ENCODE data around the gene VSTM2L. TPM values are rescaled to one million over a fixed set of nuclear protein-coding genes. Genes with fewer than 3 reads are reported as not detected.

VSTM2L gene
- total and polyA plus RNA-seq, 9 of the 15 experiments (the other 6 are each of a cell fraction or from before 2014, with no cell fraction given) = not detected

DNA sequence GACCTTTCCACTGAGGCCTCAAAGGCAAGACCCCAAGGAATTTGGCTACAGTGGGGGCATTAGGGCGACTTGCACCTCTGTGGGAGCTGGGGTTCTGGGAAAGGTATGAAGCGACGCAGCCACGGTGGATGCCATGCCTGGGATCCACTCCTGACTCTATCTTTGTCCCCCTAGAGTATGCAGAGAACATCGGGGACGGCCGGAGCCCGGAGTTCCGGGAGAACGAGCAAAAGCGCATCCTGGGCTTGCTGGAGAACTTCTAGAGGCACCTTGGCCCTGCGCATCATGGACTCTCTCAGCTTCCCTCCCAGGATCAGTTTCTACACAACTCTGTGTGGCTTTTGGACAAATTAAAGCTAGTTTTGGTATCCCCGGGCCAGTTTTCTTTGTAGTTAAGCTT lies 31.2 kb upstream of the VSTM2L start (continued):
- TF ChIP-seq, protein P1, sequence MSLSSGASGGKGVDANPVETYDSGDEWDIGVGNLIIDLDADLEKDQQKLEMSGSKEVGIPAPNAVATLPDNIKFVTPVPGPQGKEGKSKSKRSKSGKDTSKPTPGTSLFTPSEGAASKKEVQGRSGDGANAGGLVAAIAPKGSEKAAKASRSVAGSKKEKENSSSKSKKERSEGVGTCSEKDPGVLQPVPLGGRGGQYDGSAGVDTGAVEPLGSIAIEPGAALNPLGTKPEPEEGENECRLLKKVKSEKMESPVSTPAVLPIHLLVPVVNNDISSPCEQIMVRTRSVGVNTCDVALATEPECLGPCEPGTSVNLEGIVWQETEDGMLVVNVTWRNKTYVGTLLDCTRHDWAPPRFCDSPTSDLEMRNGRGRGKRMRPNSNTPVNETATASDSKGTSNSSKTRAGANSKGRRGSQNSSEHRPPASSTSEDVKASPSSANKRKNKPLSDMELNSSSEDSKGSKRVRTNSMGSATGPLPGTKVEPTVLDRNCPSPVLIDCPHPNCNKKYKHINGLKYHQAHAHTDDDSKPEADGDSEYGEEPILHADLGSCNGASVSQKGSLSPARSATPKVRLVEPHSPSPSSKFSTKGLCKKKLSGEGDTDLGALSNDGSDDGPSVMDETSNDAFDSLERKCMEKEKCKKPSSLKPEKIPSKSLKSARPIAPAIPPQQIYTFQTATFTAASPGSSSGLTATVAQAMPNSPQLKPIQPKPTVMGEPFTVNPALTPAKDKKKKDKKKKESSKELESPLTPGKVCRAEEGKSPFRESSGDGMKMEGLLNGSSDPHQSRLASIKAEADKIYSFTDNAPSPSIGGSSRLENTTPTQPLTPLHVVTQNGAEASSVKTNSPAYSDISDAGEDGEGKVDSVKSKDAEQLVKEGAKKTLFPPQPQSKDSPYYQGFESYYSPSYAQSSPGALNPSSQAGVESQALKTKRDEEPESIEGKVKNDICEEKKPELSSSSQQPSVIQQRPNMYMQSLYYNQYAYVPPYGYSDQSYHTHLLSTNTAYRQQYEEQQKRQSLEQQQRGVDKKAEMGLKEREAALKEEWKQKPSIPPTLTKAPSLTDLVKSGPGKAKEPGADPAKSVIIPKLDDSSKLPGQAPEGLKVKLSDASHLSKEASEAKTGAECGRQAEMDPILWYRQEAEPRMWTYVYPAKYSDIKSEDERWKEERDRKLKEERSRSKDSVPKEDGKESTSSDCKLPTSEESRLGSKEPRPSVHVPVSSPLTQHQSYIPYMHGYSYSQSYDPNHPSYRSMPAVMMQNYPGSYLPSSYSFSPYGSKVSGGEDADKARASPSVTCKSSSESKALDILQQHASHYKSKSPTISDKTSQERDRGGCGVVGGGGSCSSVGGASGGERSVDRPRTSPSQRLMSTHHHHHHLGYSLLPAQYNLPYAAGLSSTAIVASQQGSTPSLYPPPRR (CRISPR knock-in tag; IDR thresholded peaks at IDR 0.05; ENCODE audit: borderline replicate concordance) = no peak
- TF ChIP-seq HOXB6 (CRISPR knock-in tag; IDR thresholded peaks at IDR 0.05; ENCODE audit: borderline replicate concordance) = no peak
- TF ChIP-seq SMARCE1 (IDR thresholded peaks at IDR 0.05) = no peak
- no peak for TF ChIP-seq ZC3H8 (IDR thresholded peaks at IDR 0.05)
- TF ChIP-seq ZNF224 (CRISPR knock-in tag; IDR thresholded peaks at IDR 0.05) = no peak
- TF ChIP-seq GTF2F1 (IDR thresholded peaks at IDR 0.05; ENCODE audit: low read depth, low read length) = no peak
- no peak for TF ChIP-seq BHLHE40 (IDR thresholded peaks at IDR 0.05; ENCODE audit: low read length)

DNA sequence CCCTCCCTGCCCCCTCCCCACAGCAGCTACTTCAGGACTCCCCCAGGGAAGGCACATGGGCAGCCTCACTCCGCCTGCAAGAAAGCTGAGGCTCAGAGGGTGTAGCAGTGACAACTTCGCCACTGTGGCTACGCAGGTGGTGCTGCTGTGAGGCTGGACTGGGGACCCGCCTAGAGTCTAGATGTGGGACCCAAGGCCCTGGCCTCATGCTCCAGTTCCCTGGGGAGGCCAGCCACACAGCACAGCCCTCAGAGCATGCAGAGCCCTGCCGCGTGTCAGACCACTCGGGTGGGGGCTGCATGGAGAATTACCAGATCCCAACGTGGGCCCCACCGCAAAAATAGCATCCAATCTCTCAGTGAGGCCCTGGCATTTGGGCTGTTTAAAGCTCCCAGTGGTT lies 30.8 kb upstream of the VSTM2L start:
- WGBS (ENCODE audit: insufficient coverage, low coverage, missing lambda C conversion rate) = 89% methylated on average over 6 of the region's 9 CpGs
- Histone ChIP-seq H3K9ac (ENCODE audit: insufficient read depth in 1 of 2, low read depth in 2 of 2, low read length in 2 of 2) (no peak overlapping the region), H3K9me1 (ENCODE audit: control insufficient read depth, insufficient read depth, low read length) (no peaks in the 10 kb centered on the region), H3K4me2 (ENCODE audit: insufficient read depth, low read length) (no peak overlapping the region), H3K27me3 (ENCODE audit: control insufficient read depth in 2 of 2, insufficient read depth in 2 of 2, low read length in 2 of 2) (no peaks in the 10 kb centered on the region; a peak in 2 of 5 replicates), H3K4me3 (no peak overlapping the region), H3K36me3 (ENCODE audit: control insufficient read depth, insufficient read depth, low read length) (peaks cover 6% of the 10 kb centered on the region; the same call in 1 of the 3 replicates), H3K4me1 (replicated peaks in 1 of 2; ENCODE audit: control insufficient read depth in 2 of 2, insufficient read depth in 2 of 2, low read length in 2 of 2) (peaks cover 0 to 4% of the 10 kb centered on the region in 2 experiments; a peak in 3 of 5 replicates), H2AFZ (ENCODE audit: low read depth, low read length) (no peak overlapping the region), H3K9me3 (replicated peaks; ENCODE audit: control insufficient read depth, insufficient read depth, low read depth, low read length) (no peaks in the 10 kb centered on the region), H3K27ac (ENCODE audit: extremely low read depth, low read depth, low read length) (no peak overlapping the region), H3K79me2 (ENCODE audit: control insufficient read depth, insufficient read depth, low read length) (no peaks in the 10 kb centered on the region), H4K20me1 (replicated peaks; ENCODE audit: control insufficient read depth, insufficient read depth, low read length) (0 out of 2 replicates have a peak, but pooled peaks cover 5% of the 10 kb centered on the region)
- DNase-seq (ENCODE audit: extremely low read depth in 1 of 4, low spot score in 3 of 4) (no peak), FAIRE-seq (no peak), ATAC-seq (no peak)
- intact Hi-C loops (cut with micrococcal nuclease) = no loop called here
- ChIA-PET CTCF (ENCODE audit: low intra/inter-chr PET ratio) (no interaction called here), POLR2A (interaction anchor here (0.6 to 0.9 kb wide), 3 partner anchors 8 to 260 kb away, joined by 3 to 6 read pairs (median 3); no protein-coding TSS in a partner anchor)
- in situ Hi-C loops (cut with MboI) = no loop called here
- BruUV-seq (replicated peaks) = no TSS peak

All from K562 (cell line).